Kidney (tissue), 14 donors: ENCODE measurements around the gene FIG4. TPM values are rescaled to one million over a fixed set of nuclear protein-coding genes. Genes with fewer than 3 reads are reported as not detected.

Experiments
- DNase-seq, 5 donors: peaks; one replicate each; pipeline ENCODE4 v3.0.0-alpha.2; 2013 to 2020
- FAIRE-seq: peaks from 2 replicates; lab custom pipeline; 2012; peaks lifted over from hg19 to GRCh38; lab: Jason Lieb, UNC
- H3K27ac ChIP-seq, 2 donors: one replicate each; pipeline ENCODE4 v1.7.0; 2013; ENCODE audit warnings: low read depth in 2 of 2, low read length in 2 of 2, inconsistent platforms in 1 of 2
- H3K27me3 ChIP-seq: one replicate; pipeline ENCODE4 v1.7.1; 2013; ENCODE audit warnings: low read length, inconsistent platforms; ENCODE audit not compliant: control insufficient read depth, insufficient read depth
- H3K36me3 ChIP-seq, 3 donors: one replicate each; pipeline versions ENCODE4 v1.7.0 to v1.7.1; 2013; ENCODE audit warnings: low read length in 3 of 3, control low read depth in 1 of 3, inconsistent platforms in 1 of 3; ENCODE audit not compliant: insufficient read depth in 3 of 3, control insufficient read depth in 2 of 3
- H3K4me1 ChIP-seq, 3 donors: one replicate each; pipeline versions ENCODE4 v1.7.0 to v1.7.1; 2013; ENCODE audit warnings: low read length in 3 of 3, inconsistent platforms in 1 of 3, low read depth in 1 of 3; ENCODE audit not compliant: control insufficient read depth in 2 of 3, insufficient read depth in 2 of 3
- H3K4me3 ChIP-seq, 3 donors: one replicate each; pipeline versions ENCODE4 v1.7.0 to v1.8.1; 2013; ENCODE audit warnings: low read length in 3 of 3, control low read depth in 1 of 3, inconsistent platforms in 1 of 3
- H3K9ac ChIP-seq, 3 donors: one replicate each; pipeline versions ENCODE4 v1.7.0 to v1.7.1; 2013; ENCODE audit warnings: low read length in 3 of 3, control low read depth in 1 of 3, inconsistent platforms in 1 of 3
- H3K9me3 ChIP-seq, 3 donors: one replicate each; pipeline versions ENCODE4 v1.7.0 to v1.7.1; 2013; ENCODE audit warnings: low read length in 3 of 3, control low read depth in 1 of 3, inconsistent platforms in 1 of 3; ENCODE audit not compliant: control insufficient read depth in 2 of 3, insufficient read depth in 1 of 3
- intact Hi-C: fragments of 100-400 bp; cut with DNase I; formaldehyde crosslinking; loops from one replicate; pipeline ENCODE4 v1.11.1; 2022
- polyA plus RNA-seq: library from polyadenylated mRNA; stranded (reverse); fragments of 350-450 nt; fragmentation: Illumina TruSeq; extraction: RNeasy Lipid Tissue Mini Kit (QIAGEN cat#74804); gene quantifications from one replicate; pipeline ENCODE4 v1.2.3, GENCODE V29; 2014; ENCODE audit warnings: low read depth, low replicate concordance; ENCODE audit not compliant: insufficient read depth
- total RNA-seq: library from RNA; stranded (reverse); fragmentation: NEBNext Ultra II Directional; extraction: Animal tissue kit (Norgen Biotek cat#: 25700); gene quantifications from one replicate; pipeline ENCODE4 v1.2.1, GENCODE V29; 2021
- TF ChIP-seq, protein P1 (sequence below): IDR thresholded peaks from 3 replicates; pipeline ENCODE4 v1.5.1; 2012; ENCODE audit warnings: mild to moderate bottlenecking, moderate library complexity, borderline replicate concordance; ENCODE audit not compliant: insufficient read depth; ENCODE audit errors: extremely low read depth
- donor health status: control.
- donor health status: control.
- donor health status: control.
- donor health status: control.
- donor health status: control.
- donor health status: DM: yes; HTN: yes; CAD: no.
- donor health status: Normal renal cell carcinoma (clear cell type).

FIG4 gene
- total and polyA plus RNA-seq, 2 donors from 2014 or later: 13.1 to 17.8 TPM

DNA sequence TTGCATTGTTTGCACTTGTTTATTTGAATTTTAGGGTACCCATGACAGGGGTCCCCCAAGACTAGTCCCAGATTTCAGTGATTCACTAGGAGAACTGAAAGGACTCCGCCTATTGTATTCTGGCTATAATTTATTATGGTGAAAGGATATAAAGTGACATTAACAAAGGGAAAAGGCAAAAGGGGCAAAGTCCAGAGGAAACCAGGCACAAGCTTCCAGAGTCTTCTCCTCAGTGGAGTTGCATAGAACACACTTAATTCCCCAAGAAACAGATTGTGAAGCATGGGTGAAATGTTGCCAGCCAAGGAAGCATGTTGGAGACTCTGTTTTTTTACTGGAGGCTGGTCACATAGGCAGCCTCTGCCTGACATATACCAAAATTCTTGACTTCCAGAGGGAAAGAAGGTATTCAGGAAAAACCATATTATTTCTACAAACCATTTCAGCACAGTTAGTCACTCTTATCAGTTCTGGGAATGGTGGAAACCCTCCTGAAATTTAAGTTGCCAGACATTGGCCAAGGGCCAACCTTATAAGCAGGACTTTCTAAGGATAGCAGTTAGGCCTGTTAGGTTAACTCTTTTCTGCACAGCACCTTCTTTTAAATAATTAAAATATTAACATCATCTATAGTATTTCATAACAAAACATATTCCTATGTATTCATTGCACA lies 71.8 kb downstream of the FIG4 start:
- FAIRE-seq (no peak), DNase-seq (no peak)
- intact Hi-C loops: no loop called here
- Histone ChIP-seq H3K4me1 (no peaks in the 10 kb centered on the region), H3K27me3 (no peaks in the 10 kb centered on the region), H3K27ac (no peak overlapping the region), H3K9me3 (no peaks in the 10 kb centered on the region), H3K4me3 (no peak overlapping the region), H3K9ac (no peak overlapping the region), H3K36me3 (peaks cover 0 to 3% (median 3%) of the 10 kb centered on the region in 3 donors)
- TF ChIP-seq, protein P1, sequence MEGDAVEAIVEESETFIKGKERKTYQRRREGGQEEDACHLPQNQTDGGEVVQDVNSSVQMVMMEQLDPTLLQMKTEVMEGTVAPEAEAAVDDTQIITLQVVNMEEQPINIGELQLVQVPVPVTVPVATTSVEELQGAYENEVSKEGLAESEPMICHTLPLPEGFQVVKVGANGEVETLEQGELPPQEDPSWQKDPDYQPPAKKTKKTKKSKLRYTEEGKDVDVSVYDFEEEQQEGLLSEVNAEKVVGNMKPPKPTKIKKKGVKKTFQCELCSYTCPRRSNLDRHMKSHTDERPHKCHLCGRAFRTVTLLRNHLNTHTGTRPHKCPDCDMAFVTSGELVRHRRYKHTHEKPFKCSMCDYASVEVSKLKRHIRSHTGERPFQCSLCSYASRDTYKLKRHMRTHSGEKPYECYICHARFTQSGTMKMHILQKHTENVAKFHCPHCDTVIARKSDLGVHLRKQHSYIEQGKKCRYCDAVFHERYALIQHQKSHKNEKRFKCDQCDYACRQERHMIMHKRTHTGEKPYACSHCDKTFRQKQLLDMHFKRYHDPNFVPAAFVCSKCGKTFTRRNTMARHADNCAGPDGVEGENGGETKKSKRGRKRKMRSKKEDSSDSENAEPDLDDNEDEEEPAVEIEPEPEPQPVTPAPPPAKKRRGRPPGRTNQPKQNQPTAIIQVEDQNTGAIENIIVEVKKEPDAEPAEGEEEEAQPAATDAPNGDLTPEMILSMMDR: no peak

DNA sequence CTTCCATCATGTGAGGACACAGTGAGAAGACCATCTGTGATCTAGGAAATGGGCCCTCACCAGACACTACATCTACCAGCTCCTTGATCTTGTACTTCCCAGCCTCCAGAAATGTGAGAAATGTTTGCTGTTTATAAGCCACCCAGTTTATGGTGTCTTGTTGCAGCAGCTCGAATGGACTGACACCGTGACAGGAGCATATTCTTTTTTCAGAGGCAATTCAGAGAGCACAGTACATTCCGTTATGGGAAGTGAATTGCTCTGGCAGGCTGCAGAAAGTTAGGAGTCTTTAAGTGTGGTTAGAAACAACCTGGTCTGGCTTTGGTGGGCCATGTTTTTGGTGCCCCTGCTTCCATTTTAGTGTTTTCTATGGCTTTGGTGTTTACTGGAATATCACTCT lies 75.1 kb downstream of the FIG4 start:
- H3K9me3 ChIP-seq: no peaks in the 10 kb centered on the region
- no peak overlapping the region for H3K9ac ChIP-seq
- H3K27me3 ChIP-seq: no peaks in the 10 kb centered on the region
- no peak overlapping the region for H3K27ac ChIP-seq
- H3K4me1 ChIP-seq: no peaks in the 10 kb centered on the region
- TF ChIP-seq, protein P1: no peak
- FAIRE-seq (no peak), DNase-seq (no peak)
- no peak overlapping the region for H3K4me3 ChIP-seq
- peaks cover 0 to 7% (median 5%) of the 10 kb centered on the region in 3 donors for H3K36me3 ChIP-seq
- intact Hi-C loops: no loop called here

DNA sequence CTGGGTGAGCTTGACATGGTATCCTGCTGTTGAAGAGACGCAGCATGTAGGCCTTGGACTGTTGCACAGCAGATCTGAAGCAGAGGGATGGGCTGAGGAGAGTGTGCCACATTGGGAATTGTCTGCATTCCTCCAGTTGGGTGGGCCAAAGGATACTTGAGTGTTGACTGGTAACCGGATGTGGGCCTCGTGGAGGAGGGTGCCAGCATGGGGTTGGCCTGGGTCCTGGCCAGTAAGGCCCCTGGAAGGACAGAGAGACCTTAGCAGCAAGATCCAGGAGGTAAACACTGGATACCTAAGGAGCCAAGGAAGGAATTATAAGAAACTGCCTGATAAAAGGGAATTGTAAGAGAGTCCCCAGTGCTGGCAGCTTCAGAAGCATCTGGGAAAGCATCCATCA lies 76.9 kb downstream of the FIG4 start:
- no peaks in the 10 kb centered on the region for H3K9me3 ChIP-seq
- DNase-seq (no peak), FAIRE-seq (no peak)

More for the DNA sequence above, 76.9 kb downstream of the FIG4 start:
- Histone ChIP-seq H3K27ac (no peak overlapping the region), H3K36me3 (peaks cover 0 to 8% (median 7%) of the 10 kb centered on the region in 3 donors), H3K4me3 (no peak overlapping the region), H3K4me1 (no peaks in the 10 kb centered on the region), H3K27me3 (no peaks in the 10 kb centered on the region), H3K9ac (no peak overlapping the region)
- intact Hi-C loops: no loop called here
- TF ChIP-seq, protein P1: no peak
